SU-DHL-6 (cell line): Measurements from ENCODE around the gene FKBP5.

Source experiments
- H2AFZ ChIP-seq: fragments of 200-600 bp; sonication (generic); 2 replicates; pipeline ENCODE4 v1.6.1; 2014; ENCODE audit warnings: low read depth, mild to moderate bottlenecking, moderate library complexity, mixed read lengths, antibody characterized with exemption, low read length; ENCODE audit not compliant: severe bottlenecking
- H3F3A ChIP-seq: fragments of 200-600 bp; shearing (Covaris generic); 2 replicates; pipeline ENCODE4 v1.6.0; 2016; ENCODE audit warnings: antibody characterized with exemption, mild to moderate bottlenecking; ENCODE audit not compliant: insufficient read depth
- H3K27ac ChIP-seq: fragments of 200-600 bp; sonication (generic); 2 replicates; pipeline ENCODE4 v1.5.1; 2016; ENCODE audit warnings: low read depth, mild to moderate bottlenecking, low read length, moderate library complexity, mixed read lengths
- H3K27me3 ChIP-seq: fragments of 200-600 bp; sonication (generic), shearing (Covaris generic); 2 replicates; pipeline ENCODE4 v1.6.0; 2014; ENCODE audit warnings: mild to moderate bottlenecking, low read length
- H3K36me3 ChIP-seq: fragments of 200-600 bp; sonication (generic); 2 replicates; pipeline ENCODE4 v1.6.1; 2014; ENCODE audit warnings: mild to moderate bottlenecking, low read length, mixed read lengths
- H3K4me2 ChIP-seq: fragments of 300-600, 200-600 bp; shearing (Covaris generic), sonication (generic); 2 replicates; pipeline ENCODE4 v1.6.0; 2014; ENCODE audit warnings: low read length, low read depth, mild to moderate bottlenecking; ENCODE audit not compliant: poor library complexity, severe bottlenecking
- H3K4me3 ChIP-seq: fragments of 200-600 bp; sonication (generic); 2 replicates; pipeline ENCODE4 v1.5.1; 2014; ENCODE audit warnings: antibody characterized with exemption, low read length, mild to moderate bottlenecking, mixed read lengths; ENCODE audit not compliant: insufficient read depth, poor library complexity, severe bottlenecking
- H3K79me2 ChIP-seq: fragments of 200-600 bp; sonication (generic); 2 replicates; pipeline ENCODE4 v1.6.1; 2014; ENCODE audit warnings: mild to moderate bottlenecking, low read length, moderate library complexity; ENCODE audit not compliant: insufficient read depth
- H3K9ac ChIP-seq: fragments of 200-600 bp; sonication (generic); 2 replicates; pipeline ENCODE4 v1.7.0; 2014; ENCODE audit warnings: mild to moderate bottlenecking, low read length
- H3K9me2 ChIP-seq: fragments of 200-600 bp; sonication (generic); replicated peaks from 2 replicates; pipeline ENCODE4 v1.6.1; 2014; ENCODE audit warnings: low read length; ENCODE audit not compliant: insufficient read depth
- H3K9me3 ChIP-seq: fragments of 200-600 bp; sonication (generic); 2 replicates; pipeline ENCODE4 v1.6.1; 2014; ENCODE audit warnings: low read length, mixed read lengths; ENCODE audit not compliant: insufficient read depth
- H4K20me1 ChIP-seq: fragments of 200-600 bp; sonication (generic); 2 replicates; pipeline ENCODE4 v1.6.1; 2014; ENCODE audit warnings: low read depth, mild to moderate bottlenecking, antibody characterized with exemption, low read length, moderate library complexity, mixed read lengths
- EZH2phosphoT487 ChIP-seq: fragments of 200-600 bp; sonication (generic), shearing (Covaris generic); conservative IDR thresholded peaks from 2 replicates; pipeline ENCODE4 v1.6.1; 2018; ENCODE audit warnings: mild to moderate bottlenecking, antibody characterized with exemption, low read length, moderate library complexity, mixed read lengths
- TF ChIP-seq, protein P1 (sequence below): fragments of 200-600 bp; sonication (generic); IDR thresholded peaks from one replicate; pipeline ENCODE4 v1.5.1; 2017; ENCODE audit warnings: antibody characterized with exemption, mild to moderate bottlenecking, low read length, moderate library complexity; ENCODE audit not compliant: insufficient read depth, poor library complexity, severe bottlenecking

Gene FKBP5

DNA sequence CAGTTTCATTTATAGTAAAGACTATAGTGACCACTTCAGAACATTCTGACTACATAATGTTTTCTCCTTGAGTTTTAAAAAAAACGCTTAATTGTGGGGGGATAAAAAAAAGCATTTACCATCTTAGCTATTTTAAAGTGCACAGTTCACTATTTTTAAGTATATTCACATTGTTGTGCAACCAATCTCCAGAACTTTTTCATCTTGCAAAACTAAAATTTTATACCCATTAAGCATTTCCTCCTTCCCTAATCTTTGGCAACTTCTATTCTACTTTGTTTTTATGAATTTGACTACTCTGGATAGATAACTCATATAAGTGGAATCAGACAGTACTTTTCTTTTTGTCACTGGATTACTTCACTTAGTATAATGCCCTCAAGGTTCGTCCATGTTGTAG, 62.3 kb downstream of the FKBP5 start:
- peaks cover 29% of the 10 kb centered on the region for H3K36me3 ChIP-seq

GRCh38 chr6:35624341-35625070, 64.2 kb downstream of the FKBP5 start:
- H3K9ac ChIP-seq: no peak overlapping the region
- H3K27me3 ChIP-seq: no peaks in the 10 kb centered on the region
- no peak overlapping the region for H3K27ac ChIP-seq
- no peaks in the 10 kb centered on the region for H3K79me2 ChIP-seq
- no peaks in the 10 kb centered on the region for H3K9me3 ChIP-seq
- no peak overlapping the region for H3K4me2 ChIP-seq
- H4K20me1 ChIP-seq: no peaks in the 10 kb centered on the region
- no peak overlapping the region for H2AFZ ChIP-seq
- TF ChIP-seq, protein P1, sequence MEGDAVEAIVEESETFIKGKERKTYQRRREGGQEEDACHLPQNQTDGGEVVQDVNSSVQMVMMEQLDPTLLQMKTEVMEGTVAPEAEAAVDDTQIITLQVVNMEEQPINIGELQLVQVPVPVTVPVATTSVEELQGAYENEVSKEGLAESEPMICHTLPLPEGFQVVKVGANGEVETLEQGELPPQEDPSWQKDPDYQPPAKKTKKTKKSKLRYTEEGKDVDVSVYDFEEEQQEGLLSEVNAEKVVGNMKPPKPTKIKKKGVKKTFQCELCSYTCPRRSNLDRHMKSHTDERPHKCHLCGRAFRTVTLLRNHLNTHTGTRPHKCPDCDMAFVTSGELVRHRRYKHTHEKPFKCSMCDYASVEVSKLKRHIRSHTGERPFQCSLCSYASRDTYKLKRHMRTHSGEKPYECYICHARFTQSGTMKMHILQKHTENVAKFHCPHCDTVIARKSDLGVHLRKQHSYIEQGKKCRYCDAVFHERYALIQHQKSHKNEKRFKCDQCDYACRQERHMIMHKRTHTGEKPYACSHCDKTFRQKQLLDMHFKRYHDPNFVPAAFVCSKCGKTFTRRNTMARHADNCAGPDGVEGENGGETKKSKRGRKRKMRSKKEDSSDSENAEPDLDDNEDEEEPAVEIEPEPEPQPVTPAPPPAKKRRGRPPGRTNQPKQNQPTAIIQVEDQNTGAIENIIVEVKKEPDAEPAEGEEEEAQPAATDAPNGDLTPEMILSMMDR: no peak
- no peak for TF ChIP-seq EZH2phosphoT487
- peaks cover 30% of the 10 kb centered on the region; the same call in 1 of the 2 replicates for H3K36me3 ChIP-seq
- H3F3A ChIP-seq: peaks cover 6% of the 10 kb centered on the region
- no peak overlapping the region for H3K4me3 ChIP-seq
- no peaks in the 10 kb centered on the region for H3K9me2 ChIP-seq

More for the DNA sequence above, 62.3 kb downstream of the FKBP5 start:
- Histone ChIP-seq H3K9ac (no peak overlapping the region), H3K27ac (no peak overlapping the region), H3K4me3 (no peak overlapping the region), H3F3A (peaks cover 6% of the 10 kb centered on the region), H3K9me3 (no peaks in the 10 kb centered on the region), H3K9me2 (no peaks in the 10 kb centered on the region), H3K79me2 (no peaks in the 10 kb centered on the region), H4K20me1 (no peaks in the 10 kb centered on the region), H3K4me2 (no peak overlapping the region), H2AFZ (no peak overlapping the region), H3K27me3 (no peaks in the 10 kb centered on the region)
- TF ChIP-seq EZH2phosphoT487: no peak
- TF ChIP-seq, protein P1: no peak

DNA sequence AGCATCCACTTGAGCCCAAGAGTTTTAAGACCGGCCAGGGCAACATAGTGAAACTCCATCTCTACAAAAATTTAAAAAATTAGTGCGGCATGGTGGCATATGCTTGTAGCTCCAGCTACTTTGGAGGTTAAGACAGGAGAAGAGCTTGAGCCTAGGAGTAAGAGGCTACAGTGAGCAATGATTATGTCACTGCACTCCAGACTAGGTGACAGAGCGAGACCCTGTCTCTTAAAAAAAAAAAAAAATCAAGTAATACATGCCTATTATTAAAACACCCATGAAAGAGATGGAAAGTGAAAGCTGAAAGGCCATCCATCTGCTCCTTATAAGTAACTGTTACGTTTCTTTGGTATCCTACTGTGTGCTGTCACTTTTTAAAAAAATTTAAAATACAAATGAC, 66.4 kb downstream of the FKBP5 start:
- no peak overlapping the region for H3K27ac ChIP-seq
- H3K4me2 ChIP-seq: no peak overlapping the region
- H3K27me3 ChIP-seq: no peaks in the 10 kb centered on the region
- H3K9ac ChIP-seq: no peak overlapping the region
- peaks cover 36% of the 10 kb centered on the region for H3K36me3 ChIP-seq
- no peak overlapping the region for H3K4me3 ChIP-seq
- no peaks in the 10 kb centered on the region for H4K20me1 ChIP-seq
- no peaks in the 10 kb centered on the region for H3K9me2 ChIP-seq
- H3F3A ChIP-seq: peaks cover 4% of the 10 kb centered on the region; the same call in 1 of the 2 replicates
- TF ChIP-seq, protein P1: no peak
- TF ChIP-seq EZH2phosphoT487: no peak
- H2AFZ ChIP-seq: no peak overlapping the region
- H3K79me2 ChIP-seq: no peaks in the 10 kb centered on the region
- no peaks in the 10 kb centered on the region for H3K9me3 ChIP-seq
